HepG2 (cell line): Measurements from ENCODE around the gene MLC1. TPM values are rescaled to one million over a fixed set of nuclear protein-coding genes. Genes with fewer than 3 reads are reported as not detected.
A peak's percentile ranks its signal among the peaks of the same experiment; 100 is the strongest.

Experiments used
- ATAC-seq: fragments of 200-7000 bp; cut with Tn5 transposase; 3 replicates; pipeline ENCODE4 v1.9.1; 2020; ENCODE audit warnings: mild to moderate bottlenecking, moderate library complexity
- BruUV-seq: library from RNA; stranded (reverse); fragments of 400-500 nt; replicated peaks from 2 replicates; lab custom pipeline; 2021; lab: Mats Ljungman, UMichigan
- CTCF ChIA-PET: fragments of 300-600 bp; formaldehyde crosslinking; extraction: SDS; loops from one replicate; lab custom pipeline; 2021; ENCODE audit warnings: low total read pairs, inconsistent platforms, low intra/inter-chr PET ratio; lab: Yijun Ruan, JAX
- POLR2A ChIA-PET: fragments of 350-600 bp; sonication (Branson Sonifier 250); formaldehyde crosslinking; loops from one replicate; lab custom pipeline; 2020; ENCODE audit warnings: antibody characterized with exemption, inconsistent platforms; lab: Yijun Ruan, JAX
- DNase-seq: peaks from one replicate; pipeline ENCODE4 v3.0.0-alpha.2; 2015; ENCODE audit warnings: low spot score
- FAIRE-seq: peaks from 3 replicates; lab custom pipeline; 2011; peaks lifted over from hg19 to GRCh38; lab: Jason Lieb, UNC
- H2AFZ ChIP-seq: one replicate; pipeline ENCODE4 v1.6.1; 2011; ENCODE audit warnings: low read length, inconsistent platforms
- H3K27ac ChIP-seq: fragments of 300-600 bp; 3 replicates; pipeline ENCODE4 v1.8.0; 2011; ENCODE audit warnings: mixed run types, mild to moderate bottlenecking, mixed read lengths, low read length, inconsistent platforms; ENCODE audit not compliant: insufficient read depth; ENCODE audit errors: extremely low read length
- H3K27me3 ChIP-seq, 2 experiments: fragments of 200-600 bp in 1 of 2; 2 replicates in 1 of 2; 3 replicates in 1 of 2; pipeline versions ENCODE4 v1.6.0 to v1.8.0; 2011; ENCODE audit warnings: low read length in 2 of 2, mild to moderate bottlenecking in 2 of 2, moderate library complexity in 2 of 2, inconsistent platforms in 1 of 2; ENCODE audit not compliant: insufficient read depth in 2 of 2, control insufficient read depth in 1 of 2
- H3K36me3 ChIP-seq, 2 experiments: fragments of 200-600 bp in 1 of 2; replicated peaks in 1 of 2; 2 replicates in 1 of 2; 3 replicates in 1 of 2; pipeline versions ENCODE4 v1.5.1 to v1.8.0; 2011; ENCODE audit warnings: low read length in 2 of 2, inconsistent platforms in 1 of 2; ENCODE audit not compliant: insufficient read depth in 2 of 2, control insufficient read depth in 1 of 2
- H3K4me1 ChIP-seq: 2 replicates; pipeline ENCODE4 v1.5.1; 2012; ENCODE audit warnings: low read length, inconsistent platforms; ENCODE audit not compliant: insufficient read depth
- H3K4me2 ChIP-seq: 2 replicates; pipeline ENCODE4 v1.6.0; 2011; ENCODE audit warnings: low read depth, low read length, inconsistent platforms
- H3K4me3 ChIP-seq, 3 experiments: fragments of 200-600 bp in 1 of 3; sonication (generic), shearing (Covaris generic) in 1 of 3; replicated peaks in 1 of 3; 2 replicates each; pipeline ENCODE4 v1.5.1; 2011 to 2016; ENCODE audit warnings: low read length in 3 of 3, inconsistent platforms in 2 of 3, low read depth in 2 of 3, mild to moderate bottlenecking in 2 of 3, control low read depth in 1 of 3, mixed read lengths in 1 of 3; ENCODE audit not compliant: insufficient read depth in 1 of 3
- H3K79me2 ChIP-seq: one replicate; pipeline ENCODE4 v1.6.1; 2011; ENCODE audit warnings: low read length, inconsistent platforms; ENCODE audit not compliant: insufficient read depth
- H3K9ac ChIP-seq: 2 replicates; pipeline ENCODE4 v1.6.0; 2011; ENCODE audit warnings: mild to moderate bottlenecking, low read depth, low read length, inconsistent platforms; ENCODE audit not compliant: insufficient read depth
- H3K9me3 ChIP-seq: 2 replicates; pipeline ENCODE4 v1.5.1; 2012; ENCODE audit warnings: mild to moderate bottlenecking, low read length
- H4K20me1 ChIP-seq: 2 replicates; pipeline ENCODE4 v1.6.0; 2011; ENCODE audit warnings: inconsistent platforms, mild to moderate bottlenecking, low read length, moderate library complexity; ENCODE audit not compliant: insufficient read depth
- ARID3A ChIP-seq: IDR thresholded peaks from 2 replicates; pipeline ENCODE4 v1.6.1; 2012; ENCODE audit warnings: low read depth, low read length, improper control_type of control experiment
- MNT ChIP-seq: fragments of 450-650 bp; IDR thresholded peaks from 2 replicates; pipeline ENCODE4 v1.6.1; 2016
- WGBS: methylation state at CpG from one replicate; pipeline ENCODE4 v1.1.6; 2017; ENCODE audit warnings: low lambda C conversion rate; 5-methylcytosine and 5-hydroxymethylcytosine counted together
- in situ Hi-C: cut with HindIII; loops from 2 replicates; pipeline ENCODE4 v1.10.0; 2017; ENCODE audit warnings: low pct_unique_long_range_greater_than_20kb; ENCODE audit not compliant: extremely low pct_ligation_motif_present
- intact Hi-C: fragments of 100-400 bp; cut with micrococcal nuclease; formaldehyde crosslinking; loops from one replicate; pipeline ENCODE4 v1.10.0; 2022; ENCODE audit not compliant: unreplicated experiment
- polyA plus RNA-seq, 8 experiments: library from polyadenylated mRNA; depleted of rRNA in 3 of 8; stranded (reverse) in 7 of 8; unstranded in 1 of 8; fragments of >200 nt; fragmentation: Illumina TruSeq in 4 of 8; extraction: Trizol in 4 of 8; gene quantifications; 2 replicates each; pipeline versions ENCODE4 v1.2.1 to v1.2.3, GENCODE V29; 2011 to 2016; ENCODE audit warnings: low read depth in 4 of 8, missing spikeins in 1 of 8, mixed read lengths in 1 of 8; ENCODE audit not compliant: insufficient read depth in 1 of 8
- total RNA-seq, 5 experiments: library from RNA; depleted of rRNA; stranded (reverse); fragments of >200 nt; fragmentation: Illumina TruSeq; extraction: Trizol; gene quantifications; 2 replicates each; pipeline ENCODE4 v1.2.3, GENCODE V29; 2016; ENCODE audit warnings: low read depth in 1 of 5

The MLC1 gene
- total and polyA plus RNA-seq, 2 of the 13 experiments (the other 11 are each of a cell fraction or from before 2014, with no cell fraction given): not detected

GRCh38 chr22:50039669-50040443 lies 45.4 kb downstream of the MLC1 start:
- TF ChIP-seq ARID3A (no peak), MNT (peak; percentile 90)
- TF ChIP-seq, all 625 proteins: peak for 1
- CTCF ChIA-PET: no interaction called here
- in situ Hi-C loops: no loop called here

More at GRCh38 chr22:50039669-50040443, 45.4 kb downstream of the MLC1 start:
- Histone ChIP-seq H3K4me3 (no peak overlapping the region), H3K9me3 (no peaks in the 10 kb centered on the region), H3K9ac (no peak overlapping the region), H4K20me1 (no peaks in the 10 kb centered on the region), H3K4me2 (no peak overlapping the region), H3K27me3 (peaks cover 7 to 53% of the 10 kb centered on the region in 2 experiments; a peak in 4 of 5 replicates), H3K27ac (no peak overlapping the region), H3K36me3 (no peaks in the 10 kb centered on the region), H3K79me2 (no peaks in the 10 kb centered on the region), H2AFZ (no peak overlapping the region), H3K4me1 (no peaks in the 10 kb centered on the region)
- POLR2A ChIA-PET: no interaction called here
- whole genome bisulfite sequencing: 4% methylated on average over 10 of the region's 29 CpGs
- BruUV-seq: no TSS peak
- no peak for DNase-seq
- ATAC-seq: no peak
- FAIRE-seq: no peak
- intact Hi-C loops: loop anchor here (10.0 kb wide), 1 partner anchor 275 kb away; no protein-coding TSS in a partner anchor
